H9 (cell line): Measurements from ENCODE around the gene DNAJC10. TPM values are rescaled to one million over a fixed set of nuclear protein-coding genes. Genes with fewer than 3 reads are reported as not detected.

ENCODE experiments used
- DNase-seq: peaks from one replicate; pipeline ENCODE4 v3.0.0-alpha.2; 2017
- H2AFZ ChIP-seq: one replicate; pipeline ENCODE4 v1.6.1; 2013; ENCODE audit warnings: mild to moderate bottlenecking, low read length, control low read depth, moderate library complexity
- H2AK5ac ChIP-seq: 2 replicates; pipeline ENCODE4 v1.6.1; 2013; ENCODE audit warnings: low read length, control low read depth, mixed read lengths; ENCODE audit not compliant: insufficient read length
- H2BK120ac ChIP-seq: one replicate; pipeline ENCODE4 v1.6.1; 2013; ENCODE audit warnings: low read depth, mild to moderate bottlenecking, low read length, control low read depth, inconsistent platforms; ENCODE audit not compliant: poor library complexity, severe bottlenecking
- H2BK12ac ChIP-seq: 2 replicates; pipeline ENCODE4 v1.6.1; 2013; ENCODE audit warnings: low read length, control low read depth, mixed read lengths, low read depth; ENCODE audit not compliant: insufficient read length
- H2BK15ac ChIP-seq: 2 replicates; pipeline ENCODE4 v1.6.1; 2013; ENCODE audit warnings: low read depth, low read length, control low read depth
- H2BK20ac ChIP-seq: one replicate; pipeline ENCODE4 v1.6.1; 2013; ENCODE audit warnings: low read depth, mild to moderate bottlenecking, low read length, control low read depth, inconsistent platforms; ENCODE audit not compliant: poor library complexity, severe bottlenecking
- H2BK5ac ChIP-seq: 2 replicates; pipeline ENCODE4 v1.6.1; 2013; ENCODE audit warnings: low read length, control low read depth, mixed read lengths; ENCODE audit not compliant: insufficient read length
- H3K14ac ChIP-seq: 2 replicates; pipeline ENCODE4 v1.6.1; 2013; ENCODE audit warnings: low read length, control low read depth; ENCODE audit not compliant: insufficient read depth
- H3K18ac ChIP-seq: 2 replicates; pipeline ENCODE4 v1.6.1; 2013; ENCODE audit warnings: low read depth, mild to moderate bottlenecking, mixed read lengths, low read length, control low read depth; ENCODE audit not compliant: insufficient read length
- H3K23ac ChIP-seq: 2 replicates; pipeline ENCODE4 v1.6.1; 2013; ENCODE audit warnings: low read length, control low read depth, mixed read lengths, low read depth; ENCODE audit not compliant: insufficient read length
- H3K23me2 ChIP-seq: 2 replicates; pipeline ENCODE4 v1.6.1; 2013; ENCODE audit warnings: low read depth, mild to moderate bottlenecking, mixed read lengths, low read length, control low read depth; ENCODE audit not compliant: insufficient read length, poor library complexity, severe bottlenecking
- H3K27ac ChIP-seq: 2 replicates; pipeline ENCODE4 v1.5.1; 2013; ENCODE audit warnings: low read length, control low read depth, mixed read lengths, low read depth; ENCODE audit not compliant: insufficient read length
- H3K27me3 ChIP-seq: 2 replicates; pipeline ENCODE4 v1.6.1; 2013; ENCODE audit warnings: low read length, control low read depth, inconsistent platforms; ENCODE audit not compliant: insufficient read depth
- H3K4ac ChIP-seq: 2 replicates; pipeline ENCODE4 v1.6.1; 2013; ENCODE audit warnings: low read depth, mild to moderate bottlenecking, control low read depth, inconsistent platforms, low read length, moderate library complexity
- H3K4me1 ChIP-seq: 2 replicates; pipeline ENCODE4 v1.6.1; 2013; ENCODE audit warnings: low read length, control low read depth, inconsistent platforms; ENCODE audit not compliant: insufficient read depth
- H3K4me2 ChIP-seq: 2 replicates; pipeline ENCODE4 v1.6.1; 2013; ENCODE audit warnings: low read length, control low read depth, mixed read lengths; ENCODE audit not compliant: insufficient read length, insufficient read depth
- H3K56ac ChIP-seq: 2 replicates; pipeline ENCODE4 v1.6.1; 2013; ENCODE audit warnings: low read depth, mild to moderate bottlenecking, mixed read lengths, low read length, control low read depth; ENCODE audit not compliant: insufficient read length
- H3K79me1 ChIP-seq: 2 replicates; pipeline ENCODE4 v1.6.1; 2013; ENCODE audit warnings: low read depth, mild to moderate bottlenecking, moderate library complexity, low read length, control low read depth, inconsistent platforms; ENCODE audit not compliant: insufficient read depth, poor library complexity, severe bottlenecking
- H3K79me2 ChIP-seq: 2 replicates; pipeline ENCODE4 v1.6.1; 2013; ENCODE audit warnings: low read length, control low read depth, inconsistent platforms; ENCODE audit not compliant: insufficient read depth
- H3K9ac ChIP-seq: 2 replicates; pipeline ENCODE4 v1.6.1; 2013; ENCODE audit warnings: low read length, control low read depth, mixed read lengths; ENCODE audit not compliant: insufficient read length; ENCODE audit errors: extremely low read depth
- H3K9me3 ChIP-seq: one replicate; pipeline ENCODE4 v1.6.1; 2013; ENCODE audit warnings: low read depth, low read length, inconsistent platforms; ENCODE audit not compliant: control insufficient read depth
- H3T11ph ChIP-seq: one replicate; pipeline ENCODE4 v1.6.1; 2013; ENCODE audit warnings: mild to moderate bottlenecking, low read length, control low read depth, inconsistent platforms
- H4K20me1 ChIP-seq: one replicate; pipeline ENCODE4 v1.6.1; 2013; ENCODE audit not compliant: control insufficient read depth, insufficient read length, insufficient read depth
- H4K5ac ChIP-seq: 2 replicates; pipeline ENCODE4 v1.6.1; 2013; ENCODE audit warnings: low read depth, mild to moderate bottlenecking, mixed read lengths, low read length, control low read depth; ENCODE audit not compliant: insufficient read length
- H4K8ac ChIP-seq: replicated peaks from 2 replicates; pipeline ENCODE4 v1.6.1; 2013; ENCODE audit warnings: low read length, control low read depth, mixed read lengths, low read depth; ENCODE audit not compliant: insufficient read length
- H4K91ac ChIP-seq: 2 replicates; pipeline ENCODE4 v1.6.1; 2013; ENCODE audit warnings: low read depth, mild to moderate bottlenecking, moderate library complexity, mixed read lengths, low read length, control low read depth; ENCODE audit not compliant: insufficient read length
- H3K27ac Mint-ChIP-seq, 3 experiments: 2 replicates in 2 of 3; 3 replicates in 1 of 3; pipeline ENCODE4 v1.8.0; 2020 to 2021; ENCODE audit warnings: mixed read lengths in 3 of 3, mild to moderate bottlenecking in 1 of 3, moderate library complexity in 1 of 3
- H3K27me3 Mint-ChIP-seq: 2 replicates; pipeline ENCODE4 v1.8.0; 2021; ENCODE audit warnings: low read depth, mild to moderate bottlenecking, moderate library complexity, mixed read lengths
- H3K36me3 Mint-ChIP-seq, 3 experiments: 2 replicates in 2 of 3; 3 replicates in 1 of 3; pipeline ENCODE4 v1.8.0; 2020 to 2021; ENCODE audit warnings: low read depth in 3 of 3, mixed read lengths in 3 of 3; ENCODE audit not compliant: insufficient read depth in 1 of 3
- H3K4me1 Mint-ChIP-seq, 2 experiments: 2 replicates each; pipeline ENCODE4 v1.8.0; 2020; ENCODE audit warnings: mixed read lengths in 2 of 2
- H3K4me3 Mint-ChIP-seq, 2 experiments: 2 replicates in 1 of 2; 3 replicates in 1 of 2; pipeline ENCODE4 v1.8.0; 2020 to 2021; ENCODE audit warnings: mild to moderate bottlenecking in 2 of 2, mixed read lengths in 2 of 2, moderate library complexity in 1 of 2
- H3K9me3 Mint-ChIP-seq, 2 experiments: 2 replicates in 1 of 2; 3 replicates in 1 of 2; pipeline ENCODE4 v1.8.0; 2020; ENCODE audit warnings: mild to moderate bottlenecking in 2 of 2, mixed read lengths in 2 of 2, moderate library complexity in 1 of 2
- WGBS: extraction: QIAGEN DNeasy Blood & Tissue Kit; methylation state at CpG from one replicate; pipeline ENCODE4 v1.1.7; 2013; ENCODE audit warnings: missing lambda C conversion rate, low lambda C conversion rate, mixed read lengths; ENCODE audit not compliant: insufficient read length; ENCODE audit errors: extremely low coverage; 5-methylcytosine and 5-hydroxymethylcytosine counted together
- total RNA-seq: library from RNA; stranded (reverse); gene quantifications from 2 replicates; pipeline ENCODE4 v1.2.1, GENCODE V29; 2021
- TF ChIP-seq, protein P1 (sequence below): fragments of 200-600 bp; sonication (generic); conservative IDR thresholded peaks from 3 replicates; pipeline ENCODE4 v1.8.0; 2021; ENCODE audit warnings: antibody characterized with exemption, mild to moderate bottlenecking

DNAJC10 gene
- total RNA-seq, 1 experiment from 2014 or later: 129 TPM

GRCh38 chr2:182822733-182823132 is 106.7 kb downstream of the DNAJC10 start:
- Mint-ChIP-seq H3K27ac (no peak overlapping the region), H3K27me3 (no peaks in the 10 kb centered on the region), H3K4me1 (peaks cover 39 to 44% of the 10 kb centered on the region in 2 experiments), H3K9me3 (no peaks in the 10 kb centered on the region), H3K36me3 (no peaks in the 10 kb centered on the region), H3K4me3 (no peak overlapping the region)
- Histone ChIP-seq H3K23me2 (no peaks in the 10 kb centered on the region), H2BK20ac (no peak overlapping the region), H4K8ac (no peak overlapping the region), H2BK120ac (no peak overlapping the region), H3K27ac (no peak overlapping the region), H3K79me1 (no peaks in the 10 kb centered on the region), H2AK5ac (no peak overlapping the region), H3K4me2 (no peak overlapping the region), H3K4ac (no peak overlapping the region), H3K9me3 (no peaks in the 10 kb centered on the region), H3K56ac (no peak overlapping the region), H2BK12ac (no peak overlapping the region), H3K79me2 (no peaks in the 10 kb centered on the region), H2BK15ac (no peak overlapping the region), H3K9ac (no peak overlapping the region), H3T11ph (no peak overlapping the region), H3K23ac (no peak overlapping the region), H4K20me1 (no peaks in the 10 kb centered on the region), H3K4me1 (peaks cover 8% of the 10 kb centered on the region; the same call in 1 of the 2 replicates), H2AFZ (no peak overlapping the region), H4K91ac (no peak overlapping the region), H4K5ac (no peak overlapping the region), H2BK5ac (no peak overlapping the region), H3K27me3 (no peaks in the 10 kb centered on the region), H3K18ac (no peak overlapping the region), H3K14ac (no peak overlapping the region)
- WGBS: no CpG with 5 or more reads among the region's 2 CpGs
- TF ChIP-seq, protein P1, sequence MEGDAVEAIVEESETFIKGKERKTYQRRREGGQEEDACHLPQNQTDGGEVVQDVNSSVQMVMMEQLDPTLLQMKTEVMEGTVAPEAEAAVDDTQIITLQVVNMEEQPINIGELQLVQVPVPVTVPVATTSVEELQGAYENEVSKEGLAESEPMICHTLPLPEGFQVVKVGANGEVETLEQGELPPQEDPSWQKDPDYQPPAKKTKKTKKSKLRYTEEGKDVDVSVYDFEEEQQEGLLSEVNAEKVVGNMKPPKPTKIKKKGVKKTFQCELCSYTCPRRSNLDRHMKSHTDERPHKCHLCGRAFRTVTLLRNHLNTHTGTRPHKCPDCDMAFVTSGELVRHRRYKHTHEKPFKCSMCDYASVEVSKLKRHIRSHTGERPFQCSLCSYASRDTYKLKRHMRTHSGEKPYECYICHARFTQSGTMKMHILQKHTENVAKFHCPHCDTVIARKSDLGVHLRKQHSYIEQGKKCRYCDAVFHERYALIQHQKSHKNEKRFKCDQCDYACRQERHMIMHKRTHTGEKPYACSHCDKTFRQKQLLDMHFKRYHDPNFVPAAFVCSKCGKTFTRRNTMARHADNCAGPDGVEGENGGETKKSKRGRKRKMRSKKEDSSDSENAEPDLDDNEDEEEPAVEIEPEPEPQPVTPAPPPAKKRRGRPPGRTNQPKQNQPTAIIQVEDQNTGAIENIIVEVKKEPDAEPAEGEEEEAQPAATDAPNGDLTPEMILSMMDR: no peak
- no peak for DNase-seq
